ENCODE results near the gene PSMB2. TPM values are rescaled to one million over a fixed set of nuclear protein-coding genes. Genes with fewer than 3 reads are reported as not detected.

Gene PSMB2
- polyA plus RNA-seq, 10 donors = 52.9 to 68.0 (median 59.8) TPM

DNA sequence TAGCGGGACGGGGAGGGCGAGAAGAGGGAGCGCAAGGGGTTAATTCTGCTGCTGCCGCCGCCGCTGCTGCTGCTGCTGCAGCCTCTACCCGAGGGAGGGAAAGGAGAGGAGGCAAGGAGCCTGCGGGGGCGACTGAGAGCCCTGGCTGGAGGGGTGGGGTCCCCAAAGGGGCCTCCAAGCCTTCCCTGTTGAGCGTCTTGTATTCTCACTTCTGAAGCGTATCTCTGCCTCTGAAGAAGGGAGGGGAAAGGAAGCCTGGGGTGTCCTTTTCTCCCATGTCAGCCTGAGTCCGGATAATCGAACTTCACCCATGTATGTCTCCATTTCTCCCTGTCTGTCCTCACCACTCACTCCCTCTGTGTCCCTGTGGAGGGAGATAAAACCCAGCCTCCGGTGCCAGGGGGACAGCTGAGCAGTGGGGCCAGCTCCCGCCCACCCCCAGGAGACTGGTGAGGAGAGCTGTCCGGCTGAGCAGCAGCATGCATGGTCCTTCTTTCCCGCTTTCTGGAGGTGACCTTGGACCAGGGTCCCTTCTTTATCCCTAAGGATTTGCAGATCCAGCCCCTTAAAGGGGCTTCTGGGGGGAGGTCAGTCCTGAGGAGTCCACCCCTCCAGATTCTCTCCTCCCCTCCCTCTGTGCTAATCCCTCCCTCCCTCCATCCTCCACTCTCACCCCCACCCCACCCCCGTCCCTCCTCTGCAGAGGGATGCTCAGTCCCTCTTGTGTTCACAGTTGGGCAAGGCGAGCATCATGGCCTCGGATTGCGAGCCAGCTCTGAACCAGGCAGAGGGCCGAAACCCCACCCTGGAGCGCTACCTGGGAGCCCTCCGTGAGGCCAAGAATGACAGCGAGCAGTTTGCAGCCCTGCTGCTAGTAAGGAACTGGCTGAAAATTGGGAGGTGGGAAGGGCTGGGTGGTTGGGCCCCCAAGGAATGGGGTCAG, 82.7 kb downstream of the PSMB2 start:
- DNase-seq = peak in 1 of 3 donors; percentile 74

DNA sequence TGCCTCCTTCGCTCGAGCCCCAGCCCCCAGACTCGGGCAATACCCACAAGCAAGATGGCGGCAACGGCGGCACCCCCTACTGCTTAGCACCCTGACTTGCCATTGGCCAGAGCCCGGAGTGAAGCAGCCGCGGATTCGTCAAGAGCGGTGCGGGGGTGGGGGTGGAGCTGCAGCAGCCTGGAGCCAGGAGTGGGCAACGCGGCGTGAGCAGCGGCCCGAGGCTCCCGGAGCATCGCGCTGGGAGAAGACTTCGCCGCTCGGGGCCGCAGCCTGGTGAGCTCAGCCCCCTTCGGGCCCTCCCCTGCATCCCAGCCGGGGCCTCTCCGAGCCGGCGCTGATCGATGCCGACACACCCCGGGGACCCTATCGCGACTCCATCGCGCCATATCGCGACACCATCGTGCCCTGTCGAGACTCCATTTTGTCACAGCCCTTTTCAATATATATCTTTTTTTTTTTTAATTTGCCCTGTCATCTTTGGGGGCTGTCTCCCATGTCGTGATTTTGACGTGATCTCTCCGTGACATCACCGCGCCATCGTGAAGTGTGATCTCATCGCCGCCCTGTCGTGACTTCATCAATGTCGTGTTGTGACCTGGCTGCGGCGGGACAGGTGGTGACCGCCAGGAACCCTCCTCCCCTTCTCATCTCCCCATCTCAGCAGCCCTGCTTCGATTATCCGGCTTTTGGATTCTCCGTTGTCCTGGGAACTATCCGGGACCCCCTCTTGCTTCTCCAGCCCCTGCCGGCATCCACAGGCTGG, 83.5 kb downstream of the PSMB2 start, which contains the start of gene NCDN:
Gene NCDN, plus strand, starts transcription at position 189 of the 763 bp plus-strand sequence. Its CDS starts 392 bp downstream, at position 581.
- peak; percentile 96 to 100 (median 97) for DNase-seq

DNA sequence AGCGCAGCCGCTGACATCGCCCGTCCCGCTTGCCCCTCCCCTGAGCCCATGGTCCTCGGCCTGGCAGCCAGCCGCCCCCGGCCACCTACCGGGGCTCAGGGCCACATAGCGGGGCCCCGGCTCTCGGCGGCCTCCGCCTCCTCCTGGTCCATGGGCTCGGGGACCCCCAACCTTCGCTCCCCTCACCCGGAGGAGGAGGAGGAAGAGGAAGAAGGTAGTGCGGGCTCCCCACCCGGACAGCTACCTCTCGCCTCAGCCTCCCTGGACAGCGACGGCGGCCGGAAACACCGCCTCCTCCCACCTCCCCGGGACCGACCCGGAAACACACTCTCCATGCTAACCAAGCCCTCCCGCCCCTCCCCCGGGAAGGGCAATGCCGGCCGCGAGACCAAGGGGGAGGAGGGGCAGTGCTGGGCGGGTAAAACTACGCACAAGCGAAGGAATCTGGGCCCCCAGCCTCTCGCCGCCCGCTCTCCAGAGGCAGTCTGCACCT, 84.2 kb downstream of the PSMB2 start, which contains the start of gene KIAA0319L:
Gene KIAA0319L, minus strand, starts transcription at position 286 of the 493 bp plus-strand sequence. CDS start 2,912 bp downstream, outside the sequence.
- DNase-seq = no peak

DNA sequence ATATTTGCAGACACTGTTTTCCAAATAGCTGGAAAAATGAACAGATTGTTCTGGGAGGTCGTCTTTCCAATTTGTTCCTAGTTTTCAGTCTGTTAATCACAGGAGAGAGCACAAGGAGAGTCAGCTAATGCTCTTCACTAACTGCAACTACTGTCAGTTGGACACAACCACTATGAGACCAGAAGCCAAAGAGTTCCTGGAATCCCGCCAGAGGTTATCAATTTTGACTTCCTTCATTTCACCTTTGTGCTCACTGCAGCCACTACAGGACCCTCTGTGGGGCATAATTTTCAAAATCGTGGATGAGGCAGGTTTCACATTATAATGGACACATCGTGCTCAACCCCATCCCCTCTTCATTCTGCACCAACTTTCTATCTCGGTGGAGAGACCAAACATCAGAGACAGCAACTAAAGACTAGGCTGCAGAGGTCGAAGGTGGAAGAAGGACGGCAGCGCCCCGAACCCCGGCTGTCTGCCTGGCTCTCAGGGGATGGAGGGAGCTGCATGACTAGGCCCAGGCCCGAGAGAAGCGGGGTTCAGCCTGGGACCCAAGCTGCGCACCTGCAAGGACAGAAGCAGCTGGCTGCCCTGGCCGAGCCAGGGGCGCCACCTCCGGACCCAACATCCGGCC, 84.7 kb downstream of the PSMB2 start:
- no peak for DNase-seq

DNA sequence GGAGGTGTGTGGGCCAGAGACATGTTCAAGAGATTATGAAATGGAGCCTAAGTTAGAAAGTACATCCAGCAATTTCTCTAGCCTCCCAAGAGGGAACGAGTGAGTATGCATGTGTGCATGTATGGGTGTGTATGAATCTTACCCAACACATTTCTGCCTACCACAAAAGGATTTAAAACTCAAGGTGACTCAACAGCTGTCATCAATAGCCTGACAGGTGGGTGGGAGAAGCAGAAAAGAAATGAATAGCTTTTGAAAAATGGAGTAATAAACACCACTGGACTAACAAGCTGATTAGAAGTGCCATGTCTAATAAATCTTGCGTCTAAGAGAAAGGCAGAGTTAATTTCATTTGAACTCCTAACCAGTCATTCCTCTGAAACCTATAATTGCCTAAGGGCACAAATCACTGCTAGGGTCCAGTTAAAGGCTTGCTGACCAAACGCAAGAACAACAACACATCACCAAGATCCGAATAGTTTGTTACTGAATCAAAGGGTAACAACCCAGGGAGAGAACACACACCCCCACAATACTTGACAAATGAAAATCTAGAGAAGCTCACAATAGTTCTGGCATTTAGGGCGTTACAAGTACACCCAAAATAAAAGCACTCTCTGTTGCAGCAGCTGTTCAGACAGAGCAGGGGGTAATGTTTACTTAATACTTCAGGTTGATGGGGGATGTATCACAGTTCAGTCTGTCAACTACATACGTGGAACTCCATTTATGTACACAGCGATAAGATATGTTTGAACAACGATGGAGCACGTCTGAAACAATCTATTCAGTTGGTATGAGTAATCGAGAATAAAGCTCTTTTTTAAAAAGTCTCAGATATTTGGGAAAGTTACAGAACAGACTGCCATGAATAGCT, 85.5 kb downstream of the PSMB2 start:
- no peak for DNase-seq

DNA sequence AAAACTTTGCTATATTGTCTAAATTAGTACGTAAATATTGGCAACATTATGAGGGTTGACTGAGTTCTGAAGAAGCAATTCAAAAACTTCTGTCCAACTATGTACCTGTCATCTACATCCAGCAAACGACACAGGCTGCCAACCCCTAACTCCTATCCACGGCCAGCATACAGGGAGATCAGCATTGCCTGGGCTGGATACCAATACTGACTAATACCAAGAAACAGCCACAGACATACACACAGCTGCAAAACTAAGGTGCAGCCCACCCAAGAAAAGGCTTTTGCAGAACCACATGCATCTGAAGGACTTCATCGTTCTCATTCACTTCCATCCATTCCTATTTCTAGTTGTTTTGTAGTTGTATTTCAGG, 86.1 kb downstream of the PSMB2 start:
- no peak for DNase-seq

DNA sequence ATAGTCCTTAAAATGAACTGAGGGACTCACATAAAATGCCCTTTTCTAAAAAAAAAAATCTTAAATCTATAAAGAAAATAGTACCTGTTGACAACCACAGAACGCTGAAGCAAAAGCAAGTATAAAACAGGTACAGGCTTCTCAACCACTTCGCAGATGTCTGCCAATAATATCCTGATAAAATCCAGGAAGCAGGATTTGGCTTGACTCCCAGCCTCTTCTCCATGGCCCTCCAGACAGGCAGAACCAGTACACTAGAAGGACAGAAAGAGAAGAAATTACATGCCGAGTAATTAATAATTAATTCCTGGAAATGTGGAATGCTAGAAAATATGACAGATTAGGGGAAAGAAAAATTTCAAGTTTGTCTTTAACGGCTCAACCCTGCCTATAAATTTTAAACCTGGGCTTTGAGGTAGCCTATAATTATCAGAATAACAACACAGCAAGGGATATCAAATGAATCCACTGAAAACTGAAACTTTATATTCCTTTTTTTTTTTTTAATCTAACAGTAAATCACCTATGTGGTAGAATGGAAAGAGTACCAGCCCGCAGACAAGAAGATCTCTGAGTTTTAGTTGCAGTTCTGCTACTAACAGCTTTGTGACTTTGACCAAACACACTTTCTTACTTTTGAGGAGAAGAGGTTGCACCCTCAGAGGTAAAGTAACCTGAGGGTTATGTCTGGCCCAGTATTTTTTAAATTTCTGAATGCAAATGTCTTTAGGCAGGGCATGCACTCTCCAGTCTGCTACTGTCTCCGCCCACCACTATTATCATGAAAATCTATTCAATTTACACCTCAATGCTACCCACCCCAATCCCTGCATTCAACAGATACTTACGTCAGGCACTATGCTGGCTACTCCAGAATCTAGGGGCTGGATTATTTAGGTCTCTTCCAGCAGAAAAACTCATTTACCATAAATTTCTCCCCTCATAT, 86.8 kb downstream of the PSMB2 start:
- no peak for DNase-seq

DNA sequence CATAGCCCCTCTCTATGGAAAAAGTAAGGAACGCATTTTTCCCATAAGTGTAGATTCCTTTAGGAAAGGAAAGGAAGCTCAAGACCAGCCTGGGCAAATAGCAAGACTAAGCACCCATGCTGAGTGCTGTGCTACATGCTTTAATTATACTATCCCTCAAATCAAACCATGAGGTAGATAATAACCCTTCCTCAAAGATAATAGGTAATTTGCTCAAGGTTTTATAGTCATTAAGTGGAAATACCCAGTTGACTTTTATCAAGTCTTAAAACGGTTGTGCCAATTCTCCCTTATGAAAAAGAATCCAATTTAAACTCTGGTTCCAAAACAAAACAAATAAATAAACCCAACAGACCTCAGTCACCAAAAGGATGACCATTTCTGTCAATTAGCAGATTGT, 87.5 kb downstream of the PSMB2 start:
- DNase-seq = no peak

Other genes with a start within 250 kb of the PSMB2 start
- 10 to 100 TPM; 25.8 to 50.7 (median 33.4) TPM for gene KIAA0319L, start 84.1 kb downstream of the PSMB2 start, polyA plus RNA-seq (ENCODE audit: insufficient read length in 10 of 10)
- 10 to 100 TPM; 10.1 to 15.6 (median 14.4) TPM for gene NCDN, start 83.7 kb downstream of the PSMB2 start, polyA plus RNA-seq (ENCODE audit: insufficient read length in 10 of 10)
- gene TFAP2E, start 68.2 kb downstream of the PSMB2 start, polyA plus RNA-seq (ENCODE audit: insufficient read length in 10 of 10) = 1 to 10 TPM in 1 of 10 donors, under 1 TPM in 9; 0.25 to 1.5 (median 0.56) TPM
- 10 to 100 TPM in 6 of 10 donors, 1 to 10 TPM in 4; 8.7 to 17.5 (median 10.8) TPM for gene C1orf216, start 77.4 kb upstream of the PSMB2 start, polyA plus RNA-seq (ENCODE audit: insufficient read length in 10 of 10)
- gene CLSPN, start 128.5 kb upstream of the PSMB2 start, polyA plus RNA-seq (ENCODE audit: insufficient read length in 10 of 10) = 10 to 100 TPM in 1 of 10 donors, 1 to 10 TPM in 9; 4.8 to 13.5 (median 6.8) TPM
- gene AGO4, start 166.5 kb upstream of the PSMB2 start, polyA plus RNA-seq (ENCODE audit: insufficient read length in 10 of 10) = 10 to 100 TPM in 8 of 10 donors, 1 to 10 TPM in 2; 9.1 to 19.5 (median 13.6) TPM
- gene AGO1, start 241.7 kb upstream of the PSMB2 start, polyA plus RNA-seq (ENCODE audit: insufficient read length in 10 of 10) = 10 to 100 TPM in 6 of 10 donors, 1 to 10 TPM in 4; 7.9 to 11.5 (median 10.1) TPM

All from muscle of back (tissue), 11 donors.